Renal cortical epithelial cell (primary cell): ENCODE results near the gene SCN3B. TPM values are rescaled to one million over a fixed set of nuclear protein-coding genes. Genes with fewer than 3 reads are reported as not detected.
"Not testable (repeated sequence)": the region's sequence is repeated elsewhere in the genome, so short reads cannot be mapped to it uniquely, and the experiment has no call there.

Experiments
- DNase-seq: peaks from one replicate; pipeline ENCODE4 v3.0.0-alpha.2; 2011; ENCODE audit warnings: low read depth
- total RNA-seq: library from RNA; depleted of rRNA; stranded (reverse); fragments of >200 nt; gene quantifications from 2 replicates; pipeline ENCODE4 v1.2.3, GENCODE V29; 2014

The SCN3B gene, protein sequence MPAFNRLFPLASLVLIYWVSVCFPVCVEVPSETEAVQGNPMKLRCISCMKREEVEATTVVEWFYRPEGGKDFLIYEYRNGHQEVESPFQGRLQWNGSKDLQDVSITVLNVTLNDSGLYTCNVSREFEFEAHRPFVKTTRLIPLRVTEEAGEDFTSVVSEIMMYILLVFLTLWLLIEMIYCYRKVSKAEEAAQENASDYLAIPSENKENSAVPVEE
- total RNA-seq, result 0.20 and 0.35 TPM in 2 replicates

DNA sequence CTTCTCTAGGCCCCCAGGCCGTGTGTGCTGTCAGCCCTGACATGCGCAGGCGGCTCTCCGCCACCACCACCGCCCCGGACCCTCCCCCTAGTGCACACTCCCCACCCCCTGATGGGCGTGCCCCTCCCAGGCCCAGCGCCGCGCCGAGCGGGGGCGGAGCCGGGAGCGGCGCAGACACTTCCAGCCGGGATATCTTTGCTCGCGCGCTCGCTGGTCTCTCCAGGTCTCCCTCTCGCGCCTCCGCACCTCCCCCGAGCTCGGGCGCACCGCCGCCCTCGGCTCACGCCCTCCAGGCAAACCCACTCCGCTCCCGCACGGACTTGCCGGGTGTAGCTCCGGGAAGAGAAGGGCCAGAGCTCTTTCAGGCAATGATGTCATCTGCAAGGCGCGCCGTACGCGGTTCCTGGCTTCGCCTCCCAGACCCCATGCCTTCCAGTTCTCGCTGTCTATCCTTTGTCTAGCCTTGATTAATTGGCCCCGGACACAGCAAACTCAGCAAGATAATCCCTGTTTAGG lies at the start of gene SCN3B:
TSS of gene SCN3B (minus strand) at position 59 of the 516 bp plus-strand sequence. CDS start 823 bp downstream, outside the sequence.
- DNase-seq, result peak; percentile 35

DNA sequence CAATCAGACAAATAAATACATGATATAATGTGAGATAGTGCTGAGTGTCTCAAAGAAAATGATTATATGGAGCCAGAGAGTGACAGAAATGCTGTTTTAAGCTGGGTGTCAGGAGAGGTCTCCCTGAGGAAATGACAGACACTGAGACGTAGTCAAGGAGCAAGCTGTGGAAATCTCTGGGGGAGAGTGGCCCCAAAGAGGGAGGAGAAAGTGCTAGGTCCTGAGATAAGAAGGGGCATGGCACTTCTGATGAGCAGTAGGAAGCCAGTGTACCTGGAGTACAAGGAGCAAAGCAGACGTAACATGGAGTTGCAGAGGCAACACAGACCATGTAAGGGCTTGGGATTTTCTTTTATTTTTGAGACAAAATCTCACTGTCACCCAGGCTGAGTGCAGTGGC lies 48.3 kb upstream of the SCN3B start:
- no peak for DNase-seq

DNA sequence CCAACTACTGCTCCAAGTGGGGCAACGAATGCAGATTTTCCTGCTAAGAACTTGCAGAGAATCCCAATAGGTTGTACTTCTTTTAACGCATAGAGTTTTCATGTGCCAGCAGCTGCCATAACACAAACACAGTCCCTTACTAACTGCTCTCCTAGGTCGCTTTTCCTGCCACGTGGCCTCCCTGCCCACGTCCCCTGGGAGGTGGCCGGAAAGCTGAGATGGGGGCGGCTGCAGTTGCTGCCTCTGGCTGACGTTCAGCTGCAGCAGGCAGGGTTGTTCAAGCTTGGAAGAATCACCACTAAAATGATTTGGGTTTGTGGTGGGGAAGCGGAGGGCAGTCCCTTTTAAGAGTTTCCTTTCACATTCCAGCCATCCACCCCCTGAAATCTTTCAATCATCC lies 47.7 kb upstream of the SCN3B start:
- DNase-seq, result no peak

DNA sequence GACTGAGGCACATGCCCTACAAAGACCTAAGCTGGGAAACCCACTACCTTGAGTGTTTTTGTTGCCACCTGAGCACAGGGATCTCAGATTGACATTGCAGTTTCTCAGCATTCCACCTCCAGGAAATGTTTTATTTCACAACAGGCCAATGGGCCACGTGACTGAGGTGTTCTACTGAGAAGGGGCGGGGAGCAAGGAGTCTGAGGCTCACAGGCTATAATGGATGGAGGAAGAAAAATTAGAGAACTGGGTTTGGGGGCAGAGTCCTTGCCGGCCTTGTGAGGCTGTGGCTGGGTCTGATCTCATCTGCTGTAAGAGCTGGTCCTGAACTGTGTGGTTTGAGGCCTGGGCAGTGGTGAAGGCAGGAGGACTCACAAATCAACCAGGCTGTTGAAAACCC lies 46.3 kb upstream of the SCN3B start:
- DNase-seq, result no peak

DNA sequence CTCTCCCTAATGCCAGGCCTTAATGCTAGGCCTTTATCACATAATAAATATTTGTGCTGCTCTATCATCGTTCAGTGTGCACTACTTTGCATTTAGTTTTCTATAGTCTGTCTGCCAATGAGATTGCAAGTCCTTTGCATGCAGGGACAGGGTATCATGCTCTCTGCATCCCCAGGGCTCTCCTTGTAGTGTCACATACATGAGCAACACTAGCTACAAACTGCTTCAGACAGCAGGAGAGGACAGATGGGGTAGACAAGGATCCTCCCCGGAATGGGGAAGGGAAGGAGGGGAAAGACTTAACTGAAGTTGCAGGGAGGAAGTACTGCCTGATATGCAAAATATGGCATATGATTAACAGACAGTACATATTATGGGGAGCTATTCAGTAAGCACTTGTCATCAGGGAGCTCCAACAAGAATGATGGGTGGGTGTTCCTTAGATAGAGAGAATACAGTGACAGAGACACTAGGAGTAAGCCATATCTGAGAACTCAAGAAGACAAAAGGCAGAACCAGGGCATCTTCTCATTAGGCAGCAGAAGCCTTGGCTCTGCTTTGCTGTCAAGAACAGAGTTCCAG lies 44.2 kb upstream of the SCN3B start:
- no peak for DNase-seq

DNA sequence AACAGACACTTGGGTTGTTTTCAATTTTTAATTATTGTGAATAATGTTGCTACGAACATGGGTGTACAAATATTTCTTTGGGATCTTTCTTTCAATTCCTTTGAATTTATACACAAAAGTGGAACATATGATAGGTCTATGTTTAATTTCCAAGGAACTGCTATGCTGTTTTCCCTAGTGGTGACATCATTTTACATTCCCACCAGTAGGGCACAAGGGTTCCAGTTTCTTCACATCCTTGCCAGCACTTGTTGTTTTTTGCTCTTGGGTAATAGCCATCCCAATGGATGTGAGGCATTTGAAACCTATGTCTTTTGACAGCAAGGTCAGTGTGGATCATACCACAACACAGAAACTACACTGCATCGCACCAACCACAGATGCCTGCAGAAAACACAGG lies 41.8 kb upstream of the SCN3B start:
- DNase-seq, result no peak

DNA sequence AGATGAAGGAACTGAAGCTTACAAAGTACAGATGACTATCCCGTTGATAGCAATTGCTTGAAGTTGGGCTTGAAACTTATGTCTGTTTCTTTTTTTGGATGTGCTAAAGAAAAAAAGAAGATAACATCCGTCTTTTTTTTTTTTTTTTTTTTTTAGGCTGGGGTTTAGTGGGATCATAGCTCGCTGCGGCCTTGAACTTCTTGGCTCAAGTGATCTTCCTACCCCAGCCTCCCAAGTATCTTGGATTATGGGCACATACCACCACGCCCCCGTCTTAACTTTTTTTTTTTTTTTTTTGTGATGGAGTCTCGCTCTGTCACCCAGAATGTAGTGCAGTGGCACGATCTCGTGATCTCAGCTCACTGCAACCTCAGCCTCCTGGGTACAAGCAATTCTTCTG lies 40.8 kb upstream of the SCN3B start:
- no peak for DNase-seq

DNA sequence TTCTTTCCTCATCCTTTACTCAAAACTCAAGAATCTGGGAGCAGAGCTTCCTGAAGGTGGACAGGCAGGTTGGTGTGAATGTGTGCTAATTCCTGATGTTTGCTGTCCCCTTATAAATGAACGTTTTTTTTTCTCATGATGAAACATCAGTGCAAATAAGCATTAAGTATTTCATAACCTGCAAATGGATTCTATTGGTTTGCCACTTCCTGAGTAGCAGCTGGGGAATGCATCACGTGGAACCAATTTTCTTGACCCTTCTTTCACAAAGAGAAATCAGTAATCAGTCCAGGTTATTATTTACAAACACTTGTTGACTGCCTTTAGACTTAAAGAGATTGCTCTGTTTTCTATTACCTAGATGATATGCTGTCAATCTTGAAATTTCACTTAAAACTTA lies 40.1 kb upstream of the SCN3B start:
- DNase-seq, result no peak

DNA sequence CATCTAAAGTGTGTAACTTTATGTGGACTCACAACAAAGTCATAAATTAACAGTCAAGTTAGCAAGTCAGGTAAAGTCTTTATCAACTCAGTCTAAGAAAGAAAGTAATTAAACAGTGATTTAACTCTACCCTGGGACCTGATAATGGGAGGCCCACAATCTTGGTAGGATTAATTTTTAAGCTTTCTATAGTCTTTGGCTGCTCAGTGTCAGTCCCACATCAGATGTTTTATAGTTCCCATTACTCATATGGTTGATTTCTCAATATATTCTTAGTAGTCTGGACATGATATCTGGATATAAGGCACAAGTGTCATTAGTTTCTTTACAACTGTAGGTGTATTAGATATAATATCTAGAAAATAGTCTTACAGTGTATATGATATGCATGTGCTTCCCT lies 38.5 kb upstream of the SCN3B start:
- no peak for DNase-seq

DNA sequence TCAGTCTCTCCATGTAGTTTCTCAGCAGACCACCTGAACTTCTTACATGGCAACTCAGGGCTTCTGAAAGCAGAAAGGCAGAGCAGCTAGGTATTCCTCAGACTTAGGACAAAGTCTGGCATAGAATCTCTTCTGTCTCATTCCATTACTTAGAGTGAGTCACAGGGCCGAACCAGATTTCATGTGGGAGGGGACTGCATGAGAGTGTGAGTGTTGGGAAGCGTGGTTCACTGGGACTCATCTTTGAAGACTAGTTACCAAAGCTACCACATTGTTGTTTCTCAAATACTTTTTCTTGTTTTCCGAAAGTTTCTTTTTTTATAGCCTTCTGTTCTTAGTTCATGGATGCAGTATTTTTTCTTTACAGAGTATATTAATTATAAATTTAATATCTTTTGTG lies 36.1 kb upstream of the SCN3B start:
- peak; percentile 15 for DNase-seq

DNA sequence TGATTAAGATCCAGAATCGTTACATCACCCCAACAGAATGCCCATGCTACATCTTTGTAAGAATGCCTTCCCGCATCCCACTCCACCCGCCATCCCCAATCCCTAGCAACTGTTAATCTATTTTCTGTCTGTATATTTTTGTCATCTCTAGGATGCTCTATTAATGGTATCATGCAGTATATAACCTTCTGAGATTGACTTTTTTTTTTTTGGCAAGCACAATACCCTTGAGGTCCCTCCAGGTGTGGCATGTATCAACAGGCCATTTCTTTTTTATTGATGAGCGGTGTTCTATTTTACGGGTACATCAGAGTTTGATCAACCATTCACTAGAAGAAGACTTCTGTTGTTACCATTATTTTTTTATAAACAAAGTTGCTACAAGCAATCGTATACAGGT lies 30.2 kb upstream of the SCN3B start:
- DNase-seq, result no peak

DNA sequence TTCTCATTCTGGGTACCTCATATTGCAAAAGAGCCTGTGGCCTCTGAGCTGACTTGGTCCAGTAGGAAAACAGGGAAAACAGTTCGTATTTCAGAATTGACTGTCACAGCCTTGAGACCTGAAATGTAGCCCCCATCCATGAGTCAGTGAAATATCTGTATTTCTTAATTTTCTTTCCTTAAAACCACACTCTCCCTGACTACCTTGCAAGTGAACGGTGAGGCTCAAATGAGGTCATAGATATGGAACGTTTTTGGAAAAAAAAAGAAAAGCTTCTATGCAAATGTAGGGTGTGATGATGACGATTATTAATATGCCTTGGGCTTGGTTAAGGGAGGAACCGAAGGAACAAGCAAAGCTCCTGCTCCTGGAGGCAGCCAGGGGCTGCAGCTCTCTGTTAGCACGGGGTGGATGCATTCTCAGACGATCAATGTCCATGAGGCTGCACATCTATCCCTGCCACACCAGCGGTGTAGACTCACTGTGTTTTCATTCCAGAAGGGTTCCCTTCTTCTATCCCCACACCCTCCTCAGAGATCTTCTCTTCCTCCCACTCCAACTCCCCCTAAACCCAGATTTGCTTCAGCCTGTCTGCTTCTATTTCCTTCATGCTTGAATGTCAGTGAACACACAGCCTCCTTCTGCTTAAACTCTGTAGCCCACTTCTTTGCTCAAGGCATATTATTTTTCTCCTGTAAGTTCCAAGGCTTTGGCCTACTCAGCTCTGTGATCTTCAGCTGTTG lies 29.2 kb upstream of the SCN3B start:
- DNase-seq, result no peak

DNA sequence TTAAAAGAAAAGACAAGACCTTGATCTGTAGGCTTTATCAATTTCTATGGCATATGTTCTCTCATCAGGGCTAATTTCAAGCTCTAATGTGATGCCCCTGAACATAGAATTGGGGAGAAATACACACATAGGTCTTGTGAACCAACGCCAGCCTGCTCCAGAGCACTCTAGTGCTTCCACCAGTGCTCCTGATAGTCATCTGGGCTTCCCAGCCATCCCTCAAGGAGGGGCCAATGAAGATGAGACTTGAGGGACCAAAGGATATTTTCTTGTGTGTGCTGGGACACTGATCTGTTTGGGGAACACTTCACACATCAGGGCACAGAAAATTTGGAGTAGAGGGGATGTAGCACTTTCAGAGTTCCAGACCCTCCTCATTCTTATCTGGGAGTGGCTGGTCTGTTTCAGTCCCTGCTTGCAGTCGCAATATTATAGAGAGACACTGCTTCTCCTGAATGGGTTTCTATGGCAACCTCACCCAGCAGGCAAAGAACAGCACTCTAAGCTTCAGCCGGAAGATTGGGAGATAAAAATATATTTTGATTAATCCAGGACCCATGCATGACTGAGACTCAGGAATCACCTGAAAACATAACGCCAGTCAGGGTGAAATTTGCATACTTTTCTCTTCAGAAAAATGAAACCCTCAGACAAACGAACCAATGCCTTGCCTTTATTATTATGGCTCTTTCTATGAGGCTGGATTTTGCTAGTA lies 28.4 kb upstream of the SCN3B start:
- no peak for DNase-seq

DNA sequence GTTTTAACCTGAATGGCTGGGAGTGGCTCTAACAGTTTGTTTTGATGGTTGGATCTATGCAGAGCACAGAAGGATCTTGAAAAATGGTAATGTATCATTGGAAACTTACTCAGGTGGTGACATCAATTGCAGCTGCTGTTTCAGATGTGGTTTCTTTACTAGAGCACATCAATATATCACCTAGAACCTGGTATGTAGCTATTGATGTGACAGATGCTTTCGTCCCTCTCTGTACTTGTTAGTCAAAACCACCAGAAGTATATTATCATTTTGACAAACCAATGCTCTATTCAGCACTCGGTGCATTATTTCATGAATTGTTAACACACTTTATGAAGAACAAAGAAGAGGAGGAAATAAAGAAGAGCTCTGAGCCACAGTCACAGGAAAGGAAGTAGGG lies 26.6 kb upstream of the SCN3B start:
- DNase-seq, result no peak

DNA sequence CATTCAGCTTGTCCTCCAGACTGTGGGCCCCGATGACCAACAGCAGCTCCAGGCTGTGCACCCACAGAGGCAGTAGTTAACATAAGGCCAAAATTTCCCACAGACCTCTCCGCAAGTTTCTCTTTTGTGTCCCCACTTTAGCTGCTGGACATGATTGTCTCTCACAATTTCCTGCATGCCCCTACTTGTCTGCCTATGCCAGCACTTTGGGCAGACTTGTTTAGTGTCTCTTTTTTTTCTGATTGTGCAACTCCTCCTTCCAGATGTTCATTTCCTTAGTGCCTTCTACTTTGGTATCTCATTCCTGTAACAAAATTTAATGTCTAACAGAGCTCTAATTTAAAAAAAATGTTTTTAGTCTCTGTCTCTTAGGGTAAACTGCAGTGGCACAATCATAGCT lies 23.8 kb upstream of the SCN3B start:
- no peak for DNase-seq

DNA sequence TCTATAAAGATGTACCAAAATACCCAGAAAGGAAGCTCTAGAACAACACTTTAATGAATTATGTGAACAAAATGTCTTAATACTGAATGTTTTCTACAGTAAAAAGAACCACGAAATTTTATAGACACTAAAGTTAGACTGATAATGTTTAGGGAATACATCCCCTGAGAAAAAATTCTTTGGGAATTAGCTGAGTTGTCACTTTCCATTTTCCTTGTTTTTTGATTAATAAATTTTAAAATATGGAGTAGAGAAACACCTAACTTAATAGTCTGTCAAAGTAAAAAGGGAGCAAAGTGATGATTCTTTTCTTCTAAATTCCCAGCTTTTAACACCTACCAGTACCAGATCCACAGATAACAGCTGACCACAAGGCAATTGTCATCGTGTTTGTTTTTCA lies 23.1 kb upstream of the SCN3B start:
- no peak for DNase-seq

DNA sequence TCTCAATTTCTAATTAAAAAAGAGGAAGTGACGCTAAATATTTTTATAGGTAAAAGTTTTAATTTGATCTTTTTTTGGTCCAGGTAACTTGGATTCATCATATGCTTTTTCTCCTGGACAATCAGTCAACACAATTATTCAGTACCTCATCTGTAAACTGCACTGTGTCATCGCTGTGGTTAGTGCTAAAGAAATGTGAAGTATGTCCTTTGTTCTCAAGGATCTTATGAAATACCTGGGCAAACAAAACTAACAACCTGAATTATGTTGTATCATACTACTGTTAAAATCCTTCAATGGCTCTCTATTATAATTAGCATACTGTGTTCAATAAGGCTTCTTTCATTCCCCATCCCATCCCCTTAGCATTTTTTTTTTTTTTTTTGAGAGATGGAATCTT lies 19.9 kb upstream of the SCN3B start:
- DNase-seq, result peak; percentile 6

DNA sequence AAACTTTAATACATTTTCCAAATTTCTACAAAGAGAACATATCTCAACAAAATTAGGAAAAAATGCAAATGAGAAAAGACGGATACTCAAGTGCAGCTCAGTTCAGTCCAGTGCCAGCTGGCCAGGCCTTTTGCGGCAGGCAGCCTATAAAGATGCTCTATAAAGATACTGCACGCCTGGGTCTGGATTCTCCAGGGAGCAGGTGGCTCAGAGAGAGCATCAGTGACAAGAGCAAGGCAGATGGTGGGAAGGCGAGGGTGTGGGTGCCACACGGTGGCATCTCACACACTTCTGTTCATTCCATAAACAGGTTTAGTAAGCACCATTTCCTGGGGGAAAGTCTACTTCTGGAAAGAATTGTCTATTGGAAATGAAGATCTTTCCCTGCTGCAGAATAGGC lies 18.1 kb upstream of the SCN3B start:
- no peak for DNase-seq

DNA sequence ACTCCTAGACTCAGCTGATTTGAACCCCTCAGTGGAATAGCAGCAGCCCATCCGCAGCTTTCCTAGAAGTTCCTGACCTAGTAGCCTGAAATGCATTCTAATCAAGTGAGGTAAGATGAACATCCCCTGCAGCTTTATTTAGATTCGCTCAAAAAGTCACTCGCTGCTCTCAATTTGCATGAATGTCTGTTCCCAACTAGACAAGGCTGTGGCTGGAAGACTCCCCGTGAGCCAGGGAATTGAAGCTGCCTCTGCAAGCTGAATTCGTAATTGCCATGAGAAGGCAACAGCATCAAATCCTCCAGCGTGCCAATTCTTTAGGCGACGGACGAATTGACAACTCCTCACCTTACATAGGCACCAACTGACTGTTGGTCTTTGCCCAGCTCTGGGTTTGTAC lies 17.1 kb upstream of the SCN3B start:
- no peak for DNase-seq

DNA sequence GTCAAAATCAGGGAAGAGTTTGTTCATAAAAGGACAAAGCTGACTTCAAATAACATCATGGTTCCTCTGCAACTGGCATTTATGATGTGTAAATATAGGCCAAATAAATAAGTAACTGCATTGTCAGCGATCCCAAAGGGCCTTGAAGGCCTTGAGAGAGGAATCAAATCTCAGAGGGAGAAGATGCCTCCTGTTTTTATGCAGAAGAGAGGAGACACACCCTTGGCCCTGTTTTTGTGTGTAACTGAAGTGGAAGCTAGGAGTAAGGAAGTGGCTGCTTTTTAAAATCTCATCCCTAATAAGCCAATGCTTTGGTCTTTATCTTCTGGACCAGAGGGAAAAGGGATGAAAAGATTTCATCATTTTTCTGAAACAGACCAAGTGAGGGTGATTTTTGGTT lies 15.7 kb upstream of the SCN3B start:
- no peak for DNase-seq

DNA sequence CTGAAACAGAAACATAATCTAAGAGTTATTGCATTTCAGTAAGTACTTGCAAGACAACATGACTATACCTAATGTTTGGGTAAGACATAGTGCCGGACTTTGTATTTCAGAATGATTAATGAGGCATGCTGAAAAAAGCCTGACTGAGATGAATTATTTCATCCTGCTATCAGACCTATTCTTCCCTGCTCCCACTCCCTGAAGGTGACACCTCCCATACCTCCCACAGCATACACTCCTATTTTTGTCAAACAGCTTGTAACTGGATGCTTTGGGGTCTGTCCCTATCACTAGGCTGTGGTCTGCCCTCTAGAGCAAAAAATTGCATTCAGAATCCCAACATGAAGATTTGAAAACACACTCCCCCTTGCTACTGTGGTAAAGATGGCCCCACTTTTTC lies 10.9 kb upstream of the SCN3B start:
- no peak for DNase-seq

DNA sequence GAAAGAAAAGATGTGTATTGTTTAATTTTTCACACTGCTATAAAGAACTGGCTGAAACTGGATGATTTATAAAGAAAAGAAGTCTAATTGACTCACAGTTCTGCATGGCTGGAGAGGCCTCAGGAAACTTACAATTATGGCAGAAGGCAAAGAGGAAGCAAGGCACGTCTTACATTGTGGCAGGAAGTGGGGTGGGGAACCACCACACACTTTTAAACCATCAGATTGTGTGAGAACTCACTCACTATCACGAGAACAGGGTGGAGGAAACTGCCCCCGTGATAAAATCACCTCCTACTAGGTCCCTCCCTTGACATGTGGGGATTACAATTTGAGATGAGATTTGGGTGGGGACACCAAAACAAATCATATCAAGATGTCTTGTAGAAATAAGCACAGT lies 5.5 kb upstream of the SCN3B start:
- DNase-seq, result not testable (repeated sequence)

DNA sequence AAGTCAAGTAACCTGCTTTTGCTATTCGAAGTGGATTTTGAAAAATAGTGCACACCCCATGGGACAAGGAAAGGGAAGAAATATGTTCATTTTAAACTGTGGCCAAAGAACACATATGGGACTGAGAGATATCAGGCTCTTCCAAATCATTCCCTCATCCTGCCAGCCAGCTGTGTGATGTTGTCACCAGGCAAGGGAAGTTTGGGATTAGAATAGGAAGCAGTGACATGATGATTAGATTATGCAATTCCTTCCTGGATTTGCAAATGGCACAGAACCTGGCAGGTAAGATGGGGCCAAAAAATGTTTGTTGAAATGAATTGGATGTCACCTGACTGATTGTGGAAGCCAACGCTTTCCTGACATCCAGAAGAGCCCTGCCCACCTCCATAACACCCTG lies 4.9 kb upstream of the SCN3B start:
- no peak for DNase-seq
